Fibroblast of mammary gland (primary cell): ENCODE results near the gene LCN2.

Source experiments
- DNase-seq: peaks from one replicate; pipeline ENCODE4 v3.0.0-alpha.2; 2010; ENCODE audit warnings: low read depth
- H3K4me3 ChIP-seq: 2 replicates; pipeline ENCODE4 v1.5.1; 2011; ENCODE audit warnings: low read depth, mild to moderate bottlenecking, low read length, moderate library complexity; ENCODE audit not compliant: control insufficient read depth
- TF ChIP-seq, protein P1 (sequence below): conservative IDR thresholded peaks from 2 replicates; pipeline ENCODE4 v1.5.1; 2011; ENCODE audit warnings: low read depth, low read length, inconsistent platforms; ENCODE audit not compliant: control insufficient read depth, insufficient read depth

The LCN2 gene

DNA sequence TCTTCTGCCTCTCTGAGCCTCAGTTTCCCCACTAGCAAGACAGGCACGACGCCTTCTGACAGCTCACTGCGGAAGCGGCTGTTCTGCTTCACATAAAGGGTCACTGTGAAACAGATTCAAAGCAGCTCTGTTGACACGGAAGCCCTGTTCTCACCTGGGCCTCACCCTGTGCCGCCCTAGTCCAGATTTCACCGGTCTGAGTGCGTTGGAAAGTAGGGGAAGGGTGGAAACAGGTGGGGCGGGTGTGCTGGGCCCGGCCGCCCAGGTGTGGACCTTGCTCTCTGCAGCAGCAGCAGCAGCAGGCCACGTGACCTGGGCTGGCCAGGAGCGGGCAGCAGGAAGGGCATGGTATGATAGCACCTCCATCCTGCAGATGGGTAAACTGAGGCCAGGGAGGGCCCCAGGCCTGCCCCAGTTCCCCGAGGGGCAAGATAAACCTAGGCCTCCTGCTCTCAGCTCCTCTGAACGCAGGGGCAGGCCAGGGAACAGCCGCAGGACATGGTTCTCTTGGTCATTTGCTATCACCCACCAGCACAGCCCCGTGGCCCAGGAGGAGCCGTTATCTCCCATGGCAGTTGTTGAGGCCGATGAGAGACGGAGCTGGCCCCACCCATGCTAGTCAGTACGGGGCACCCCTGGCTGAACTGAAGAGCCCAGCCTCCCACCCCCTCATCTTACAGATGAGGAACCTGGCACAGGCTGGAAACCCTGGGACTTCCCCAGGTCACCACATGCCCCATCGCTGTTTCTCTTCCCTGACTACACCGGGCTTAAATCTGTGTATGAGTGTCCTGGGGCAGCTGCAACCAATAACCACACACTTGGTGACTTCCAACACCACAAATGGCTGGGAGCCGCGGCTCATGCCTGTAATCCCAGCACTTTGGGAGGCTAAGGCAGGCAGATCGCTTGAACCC is 33.8 kb upstream of the LCN2 start:
- TF ChIP-seq, protein P1, sequence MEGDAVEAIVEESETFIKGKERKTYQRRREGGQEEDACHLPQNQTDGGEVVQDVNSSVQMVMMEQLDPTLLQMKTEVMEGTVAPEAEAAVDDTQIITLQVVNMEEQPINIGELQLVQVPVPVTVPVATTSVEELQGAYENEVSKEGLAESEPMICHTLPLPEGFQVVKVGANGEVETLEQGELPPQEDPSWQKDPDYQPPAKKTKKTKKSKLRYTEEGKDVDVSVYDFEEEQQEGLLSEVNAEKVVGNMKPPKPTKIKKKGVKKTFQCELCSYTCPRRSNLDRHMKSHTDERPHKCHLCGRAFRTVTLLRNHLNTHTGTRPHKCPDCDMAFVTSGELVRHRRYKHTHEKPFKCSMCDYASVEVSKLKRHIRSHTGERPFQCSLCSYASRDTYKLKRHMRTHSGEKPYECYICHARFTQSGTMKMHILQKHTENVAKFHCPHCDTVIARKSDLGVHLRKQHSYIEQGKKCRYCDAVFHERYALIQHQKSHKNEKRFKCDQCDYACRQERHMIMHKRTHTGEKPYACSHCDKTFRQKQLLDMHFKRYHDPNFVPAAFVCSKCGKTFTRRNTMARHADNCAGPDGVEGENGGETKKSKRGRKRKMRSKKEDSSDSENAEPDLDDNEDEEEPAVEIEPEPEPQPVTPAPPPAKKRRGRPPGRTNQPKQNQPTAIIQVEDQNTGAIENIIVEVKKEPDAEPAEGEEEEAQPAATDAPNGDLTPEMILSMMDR = no peak
- H3K4me3 ChIP-seq = no peak overlapping the region
- no peak for DNase-seq

DNA sequence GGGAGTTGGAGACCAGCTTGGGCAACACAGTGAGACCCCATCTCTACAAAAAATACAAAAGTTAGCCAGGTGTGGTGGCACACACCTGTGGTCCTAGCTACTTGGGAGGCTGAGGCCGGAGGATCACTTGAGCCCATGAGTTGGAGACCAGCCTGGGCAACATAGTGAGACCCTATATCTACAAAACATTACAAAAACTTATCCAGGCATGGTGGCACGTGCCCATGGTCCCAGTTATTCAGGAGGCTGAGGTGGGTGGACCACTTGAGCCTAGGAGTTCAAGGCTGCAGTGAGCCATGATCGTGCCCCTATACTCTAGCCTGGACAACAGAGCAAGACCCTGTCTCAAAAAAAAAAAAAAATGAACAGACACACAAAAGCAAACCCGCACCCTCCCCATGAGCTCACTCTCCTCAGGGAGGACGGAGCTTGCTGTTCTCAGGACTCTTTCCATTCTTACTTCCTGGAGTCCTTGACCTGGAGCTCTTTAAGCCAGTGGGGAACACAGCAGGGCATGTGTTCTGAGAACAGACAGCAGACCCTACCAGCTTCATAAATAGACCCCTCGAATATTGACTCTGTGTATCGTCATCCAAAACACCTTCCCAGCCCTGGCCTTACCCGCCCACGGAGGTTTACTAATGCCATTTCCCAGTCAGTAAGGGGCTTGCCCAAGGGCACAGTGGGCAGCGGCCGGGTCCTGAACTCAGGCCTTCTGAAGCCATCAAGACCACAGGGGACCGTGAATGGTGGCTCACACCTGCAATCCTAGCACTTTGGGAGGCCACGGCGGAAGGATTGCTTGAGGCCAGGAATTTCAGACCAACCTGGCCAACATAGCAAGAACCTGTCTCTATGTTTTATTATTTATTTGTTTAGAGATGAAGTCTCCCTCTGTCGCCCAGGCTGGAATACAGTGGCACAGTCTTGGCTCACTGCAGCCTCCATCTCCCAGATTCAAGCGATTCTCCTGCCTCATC is 32.9 kb upstream of the LCN2 start:
- H3K4me3 ChIP-seq = no peak overlapping the region
- no peak for DNase-seq
- TF ChIP-seq, protein P1 = no peak

DNA sequence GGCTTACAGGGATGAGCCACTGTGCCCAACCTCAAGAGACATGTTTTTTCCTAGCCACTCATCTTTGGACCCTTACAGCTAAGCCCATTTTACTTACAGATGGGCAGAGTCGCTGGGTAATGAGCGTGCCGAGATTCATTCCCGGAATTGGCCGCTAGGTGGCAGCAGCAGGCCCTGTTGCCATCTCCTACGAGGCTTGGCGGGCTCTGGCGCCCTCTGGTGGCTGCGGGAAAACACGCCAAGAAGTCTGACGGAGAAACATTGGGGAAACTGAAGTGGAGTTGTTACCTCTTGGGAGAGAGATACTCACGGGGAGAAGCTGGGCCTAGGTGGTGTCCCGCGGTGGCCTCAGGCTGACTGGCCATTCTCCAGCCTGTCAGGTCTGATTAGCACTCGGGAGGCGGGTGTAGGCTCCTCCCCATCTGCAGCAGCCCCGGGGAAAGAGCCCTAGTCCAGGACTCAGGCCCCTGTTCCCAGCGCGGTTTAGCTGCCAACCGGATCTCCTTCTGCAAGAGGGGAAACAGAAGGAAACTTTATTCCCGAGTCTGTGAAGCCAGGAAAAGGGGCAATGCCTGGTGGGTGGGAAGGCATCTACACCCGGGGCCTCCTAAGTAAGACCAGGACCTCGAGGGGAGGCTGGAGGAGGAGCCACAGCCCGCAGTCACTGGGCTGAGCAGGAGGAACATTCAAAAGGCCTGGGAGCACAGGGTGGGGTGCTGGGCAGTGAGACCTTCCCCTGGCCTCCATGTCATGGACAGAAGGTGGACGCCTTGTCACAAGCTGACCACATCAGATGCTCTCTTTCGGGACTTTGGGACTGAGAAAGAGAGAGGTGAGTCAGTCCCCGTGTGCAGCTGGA is 31.4 kb upstream of the LCN2 start:
- TF ChIP-seq, protein P1 = peak; percentile 100
- peak; percentile 84 for DNase-seq
- no peak overlapping the region for H3K4me3 ChIP-seq

DNA sequence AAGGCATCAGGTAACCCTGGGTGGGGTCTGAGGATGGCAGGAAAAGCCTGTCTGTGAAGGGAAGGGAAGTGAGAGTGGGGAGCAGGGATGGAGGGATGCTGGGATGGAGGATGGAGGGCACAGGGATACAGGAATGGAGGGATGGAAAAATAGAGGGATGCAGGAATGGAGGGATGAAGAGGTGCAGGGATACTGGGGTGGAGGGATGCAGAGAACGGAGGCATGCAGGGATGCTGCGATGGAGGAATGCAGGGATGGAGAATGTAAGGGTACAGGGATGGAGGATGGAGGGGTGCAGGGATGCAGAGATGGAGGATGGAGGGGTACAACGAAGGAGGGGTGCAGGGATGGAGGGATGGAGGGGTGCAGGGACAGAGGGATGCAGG is 30.8 kb upstream of the LCN2 start:
- DNase-seq = no peak
- TF ChIP-seq, protein P1 = no peak
- no peak overlapping the region for H3K4me3 ChIP-seq

DNA sequence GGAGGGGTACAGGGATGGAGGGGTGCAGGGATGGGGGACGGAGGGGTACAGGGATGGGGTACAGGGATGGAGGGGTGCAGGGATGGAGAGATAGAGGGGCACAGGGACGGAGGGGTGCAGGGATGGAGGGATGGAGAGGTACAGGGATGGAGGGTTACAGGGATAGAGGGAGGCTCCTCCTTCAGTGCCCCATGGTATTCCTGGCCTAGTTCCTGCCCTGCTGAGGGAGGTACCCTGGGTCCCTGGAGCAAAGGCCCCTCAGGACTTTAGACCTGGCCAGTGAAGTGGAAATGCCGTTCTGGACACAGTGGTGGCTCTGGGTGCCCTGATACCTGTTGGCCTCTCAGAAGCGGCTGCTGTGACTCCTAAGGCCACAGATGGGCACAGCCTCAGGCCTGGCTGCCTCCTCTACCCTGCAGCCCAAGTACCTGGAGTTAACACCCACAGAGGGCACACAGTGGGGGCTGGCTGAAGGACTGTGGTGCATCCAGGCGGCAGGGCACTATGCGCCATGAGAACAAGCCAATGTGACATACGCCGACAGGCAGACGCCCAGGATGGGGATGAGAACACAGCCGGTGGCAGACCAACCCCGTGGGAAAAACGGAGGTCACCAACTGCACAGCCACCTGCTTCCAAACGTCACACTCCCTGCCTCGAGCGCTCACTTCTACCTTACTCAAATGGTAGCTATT is 30.1 kb upstream of the LCN2 start:
- no peak for DNase-seq
- TF ChIP-seq, protein P1 = no peak
- no peak overlapping the region for H3K4me3 ChIP-seq
